Central memory CD4-positive, alpha-beta T cell (primary cell): ENCODE measurements around the gene ATP5F1A.
"Not testable (repeated sequence)": the region's sequence is repeated elsewhere in the genome, so short reads cannot be mapped to it uniquely, and the experiment has no call there.

ENCODE experiments used
- DNase-seq: peaks from one replicate; pipeline ENCODE4 v3.0.0; 2022

Gene ATP5F1A

GRCh38 chr18:46072959-46073358 is 25.1 kb downstream of the ATP5F1A start:
- DNase-seq, result no peak

- DNase-seq, result no peak
Measured at GRCh38 chr18:46072376-46072867, 25.7 kb downstream of the ATP5F1A start.

- DNase-seq, result peak; percentile 55
Measured at GRCh38 chr18:46071653-46072375, 26.3 kb downstream of the ATP5F1A start, which contains the start of gene PSTPIP2. TSS of gene PSTPIP2 (minus strand) at chr18:46072260. CDS start at chr18:46072188, 72 bp downstream.

- no peak for DNase-seq
Measured at GRCh38 chr18:46070815-46071652, 27.1 kb downstream of the ATP5F1A start.

GRCh38 chr18:46070232-46070631 is 27.9 kb downstream of the ATP5F1A start:
- no peak for DNase-seq

GRCh38 chr18:46069524-46069923 is 28.6 kb downstream of the ATP5F1A start:
- DNase-seq, result no peak

GRCh38 chr18:46068763-46069162 is 29.3 kb downstream of the ATP5F1A start:
- DNase-seq, result no peak

GRCh38 chr18:46067438-46068007 is 30.6 kb downstream of the ATP5F1A start:
- DNase-seq, result no peak

GRCh38 chr18:46062781-46063180 is 35.3 kb downstream of the ATP5F1A start:
- no peak for DNase-seq

GRCh38 chr18:46061796-46062195 is 36.3 kb downstream of the ATP5F1A start:
- DNase-seq, result no peak

GRCh38 chr18:46061387-46061786 is 36.7 kb downstream of the ATP5F1A start:
- no peak for DNase-seq

GRCh38 chr18:46060359-46060841 is 37.7 kb downstream of the ATP5F1A start:
- no peak for DNase-seq

GRCh38 chr18:46055838-46056230 is 42.3 kb downstream of the ATP5F1A start:
- DNase-seq, result no peak

- DNase-seq, result no peak
Measured at GRCh38 chr18:46054956-46055837, 42.9 kb downstream of the ATP5F1A start.

- DNase-seq, result no peak
Measured at GRCh38 chr18:46053368-46054095, 44.6 kb downstream of the ATP5F1A start.

- no peak for DNase-seq
Measured at GRCh38 chr18:46051731-46052461, 46.2 kb downstream of the ATP5F1A start.

- DNase-seq, result no peak
Measured at GRCh38 chr18:46050268-46050667, 47.8 kb downstream of the ATP5F1A start.

- DNase-seq, result no peak
Measured at GRCh38 chr18:46048641-46049040, 49.5 kb downstream of the ATP5F1A start.

GRCh38 chr18:46047369-46047768 is 50.7 kb downstream of the ATP5F1A start:
- not testable (repeated sequence) for DNase-seq

- DNase-seq, result no peak
Measured at GRCh38 chr18:46046688-46047087, 51.4 kb downstream of the ATP5F1A start.

GRCh38 chr18:46046126-46046525 is 52.0 kb downstream of the ATP5F1A start:
- no peak for DNase-seq
